SK-MEL-5 (cell line): ENCODE measurements around the gene GOLGA5. TPM values are rescaled to one million over a fixed set of nuclear protein-coding genes. Genes with fewer than 3 reads are reported as not detected.
"Not testable (repeated sequence)": the region's sequence is repeated elsewhere in the genome, so short reads cannot be mapped to it uniquely, and the experiment has no call there.

Experiments used
- DNase-seq: peaks from one replicate; pipeline ENCODE4 v3.0.0-alpha.2; 2016; ENCODE audit warnings: low read depth, low spot score
- in situ Hi-C: cut with HindIII; loops from 2 replicates; pipeline ENCODE4 v1.10.0; 2016; ENCODE audit warnings: low sequenced_read_pairs, high pct_unique_total_duplicates, low pct_unique_long_range_greater_than_20kb
- polyA plus RNA-seq, 2 experiments: library from polyadenylated mRNA; depleted of rRNA; stranded (reverse); fragments of >200 nt; gene quantifications; 2 replicates each; pipeline ENCODE4 v1.2.3, GENCODE V29; 2015
- total RNA-seq: library from RNA; depleted of rRNA; stranded (reverse); fragments of >200 nt; shearing (Covaris generic); gene quantifications from 2 replicates; pipeline ENCODE4 v1.2.3, GENCODE V29; 2014; rRNA removed

GOLGA5 gene
- 34.8 and 40.7 TPM in 2 replicates for total RNA-seq
- 30.5 and 37.7 TPM in 2 replicates for polyA plus RNA-seq (2015; cell fraction: cytosol; rRNA removed)
- 16.6 and 27.2 TPM in 2 replicates for polyA plus RNA-seq (2015; cell fraction: nucleus; rRNA removed)

GRCh38 chr14:92793709-92794546, at the start of gene GOLGA5:
TSS of gene GOLGA5 (plus strand) at chr14:92794305. CDS start at chr14:92797438, 3,133 bp downstream.
- in situ Hi-C loops = no loop called here
- DNase-seq = peak; percentile 95

GRCh38 chr14:92747701-92748258, 46.3 kb upstream of the GOLGA5 start:
- in situ Hi-C loops = no loop called here
- no peak for DNase-seq

- peak; percentile 95 for DNase-seq
- in situ Hi-C loops = no loop called here
Observed at GRCh38 chr14:92748259-92749016, 45.7 kb upstream of the GOLGA5 start, which contains the start of gene LGMN. TSS of gene LGMN (minus strand) at chr14:92748627. CDS start at chr14:92732786, 15,841 bp downstream.

GRCh38 chr14:92750222-92750728, 43.8 kb upstream of the GOLGA5 start:
- in situ Hi-C loops = not testable (repeated sequence)

GRCh38 chr14:92750994-92751400, 43.1 kb upstream of the GOLGA5 start:
- in situ Hi-C loops = no loop called here
- DNase-seq = no peak

More at GRCh38 chr14:92750222-92750728, 43.8 kb upstream of the GOLGA5 start:
- not testable (repeated sequence) for DNase-seq

GRCh38 chr14:92751819-92752218, 42.3 kb upstream of the GOLGA5 start:
- in situ Hi-C loops = no loop called here
- no peak for DNase-seq

GRCh38 chr14:92753250-92753649, 40.9 kb upstream of the GOLGA5 start:
- in situ Hi-C loops = no loop called here

GRCh38 chr14:92754966-92755365, 39.1 kb upstream of the GOLGA5 start:
- in situ Hi-C loops = no loop called here
- DNase-seq = peak; percentile 72

More at GRCh38 chr14:92753250-92753649, 40.9 kb upstream of the GOLGA5 start:
- DNase-seq = no peak

- in situ Hi-C loops = no loop called here
- no peak for DNase-seq
Observed at GRCh38 chr14:92755495-92755894, 38.6 kb upstream of the GOLGA5 start.

GRCh38 chr14:92756446-92756845, 37.7 kb upstream of the GOLGA5 start:
- in situ Hi-C loops = no loop called here
- peak; percentile 26 for DNase-seq

- in situ Hi-C loops = no loop called here
- peak; percentile 60 for DNase-seq
Observed at GRCh38 chr14:92759300-92759678, 34.8 kb upstream of the GOLGA5 start.

GRCh38 chr14:92759679-92760523, 34.2 kb upstream of the GOLGA5 start:
- DNase-seq = no peak
- in situ Hi-C loops = no loop called here

- DNase-seq = no peak
- in situ Hi-C loops = no loop called here
Observed at GRCh38 chr14:92760524-92760805, 33.6 kb upstream of the GOLGA5 start.

- in situ Hi-C loops, DNase-seq: not testable (repeated sequence)
Observed at GRCh38 chr14:92763666-92764631, 30.2 kb upstream of the GOLGA5 start.

- in situ Hi-C loops = not testable (repeated sequence)
Observed at GRCh38 chr14:92768236-92768635, 25.9 kb upstream of the GOLGA5 start.

GRCh38 chr14:92768795-92769194, 25.3 kb upstream of the GOLGA5 start:
- DNase-seq = no peak
- in situ Hi-C loops = no loop called here

More at GRCh38 chr14:92768236-92768635, 25.9 kb upstream of the GOLGA5 start:
- not testable (repeated sequence) for DNase-seq
